HG03095 (cell line): ENCODE measurements around the gene PQBP1.

ENCODE experiments used
- ATAC-seq: cut with Tn5 transposase; IDR thresholded peaks from one replicate; pipeline ENCODE4 v1.9.1; 2021; ENCODE audit warnings: moderate library complexity; ENCODE audit not compliant: unreplicated experiment

PQBP1 gene

GRCh38 chrX:48901069-48901468, 3.3 kb downstream of the PQBP1 start:
- ATAC-seq = no peak

DNA sequence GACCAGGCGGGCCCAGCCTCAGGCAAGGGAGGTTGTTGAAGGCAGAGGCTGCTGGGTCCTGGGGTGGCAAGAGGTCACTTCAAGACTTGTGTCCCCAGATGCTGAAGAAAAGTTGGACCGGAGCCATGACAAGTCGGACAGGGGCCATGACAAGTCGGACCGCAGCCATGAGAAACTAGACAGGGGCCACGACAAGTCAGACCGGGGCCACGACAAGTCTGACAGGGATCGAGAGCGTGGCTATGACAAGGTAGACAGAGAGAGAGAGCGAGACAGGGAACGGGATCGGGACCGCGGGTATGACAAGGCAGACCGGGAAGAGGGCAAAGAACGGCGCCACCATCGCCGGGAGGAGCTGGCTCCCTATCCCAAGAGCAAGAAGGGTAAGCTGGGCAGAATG, 4.4 kb downstream of the PQBP1 start:
- no peak for ATAC-seq

DNA sequence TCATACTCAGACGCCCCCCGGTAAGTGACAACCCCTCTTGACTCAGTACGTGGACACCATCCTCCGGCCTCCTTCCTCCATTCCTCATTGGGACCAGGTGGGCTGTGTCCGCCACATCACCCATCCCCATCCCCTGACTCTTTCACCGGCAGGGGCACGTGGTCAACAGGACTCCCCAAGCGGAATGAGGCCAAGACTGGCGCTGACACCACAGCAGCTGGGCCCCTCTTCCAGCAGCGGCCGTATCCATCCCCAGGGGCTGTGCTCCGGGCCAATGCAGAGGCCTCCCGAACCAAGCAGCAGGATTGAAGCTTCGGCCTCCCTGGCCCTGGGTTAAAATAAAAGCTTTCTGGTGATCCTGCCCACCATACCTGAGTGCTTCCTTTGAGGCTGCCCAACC, 5.0 kb downstream of the PQBP1 start:
- ATAC-seq = no peak

GRCh38 chrX:48903290-48903689, 5.6 kb downstream of the PQBP1 start:
- no peak for ATAC-seq

- ATAC-seq = no peak
Measured at GRCh38 chrX:48904180-48904579, 6.5 kb downstream of the PQBP1 start.

DNA sequence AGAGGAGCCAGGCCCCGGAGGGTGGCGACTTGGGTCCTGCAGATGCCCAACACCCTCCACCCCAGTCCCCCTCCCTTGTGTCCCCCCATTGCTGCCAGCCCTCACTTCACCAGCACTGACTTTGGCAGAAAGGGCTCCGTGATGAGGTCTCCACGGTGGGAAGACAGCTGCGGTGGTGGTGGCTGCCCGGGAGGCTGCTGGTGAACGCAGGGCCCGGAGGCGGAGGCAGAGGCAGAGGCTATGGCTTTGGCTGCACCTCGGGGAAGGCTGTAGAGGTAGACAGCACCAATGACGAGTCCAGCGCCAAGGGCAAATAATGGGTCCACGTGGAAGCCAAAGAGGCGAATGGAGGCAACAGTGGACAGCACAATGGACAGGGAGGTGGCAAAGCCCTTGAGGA, 6.9 kb downstream of the PQBP1 start:
- ATAC-seq = no peak

DNA sequence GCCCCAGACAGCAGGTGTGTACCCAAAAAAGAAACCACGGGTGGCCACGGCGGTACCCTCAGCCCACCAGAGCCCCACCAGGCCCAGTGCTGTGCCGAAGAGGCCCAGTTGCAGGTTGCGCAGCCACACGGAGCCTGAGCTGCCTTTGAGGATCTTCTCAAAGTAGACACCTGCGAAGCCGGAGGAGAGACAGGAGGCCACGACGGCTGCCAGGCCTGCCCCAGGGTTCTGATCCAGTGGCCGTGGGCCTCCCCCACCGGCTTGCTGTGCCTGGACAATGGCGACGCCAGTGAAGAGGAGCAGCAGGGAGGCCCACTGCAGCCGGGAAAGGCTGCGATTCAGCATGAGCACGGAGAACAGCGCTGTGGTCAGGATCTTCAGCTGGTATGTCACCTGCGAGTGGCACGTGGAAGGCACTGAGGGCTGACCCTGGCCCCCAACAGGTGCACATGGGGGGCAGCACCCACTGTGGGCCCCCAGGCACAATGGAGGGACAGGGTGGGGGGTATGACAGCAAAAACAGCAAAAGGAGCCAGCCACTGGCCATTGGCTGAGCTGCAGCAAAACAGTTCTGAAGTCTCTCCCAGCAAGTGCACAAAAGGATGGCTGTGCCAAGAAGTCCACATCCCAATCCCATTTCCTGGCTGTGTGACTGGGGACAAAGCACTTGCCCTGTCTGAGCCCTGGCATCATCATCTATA, 7.5 kb downstream of the PQBP1 start:
- no peak for ATAC-seq

GRCh38 chrX:48908600-48908999, 10.9 kb downstream of the PQBP1 start:
- no peak for ATAC-seq

- ATAC-seq = no peak
Measured at GRCh38 chrX:48909703-48910294, 12.1 kb downstream of the PQBP1 start.

DNA sequence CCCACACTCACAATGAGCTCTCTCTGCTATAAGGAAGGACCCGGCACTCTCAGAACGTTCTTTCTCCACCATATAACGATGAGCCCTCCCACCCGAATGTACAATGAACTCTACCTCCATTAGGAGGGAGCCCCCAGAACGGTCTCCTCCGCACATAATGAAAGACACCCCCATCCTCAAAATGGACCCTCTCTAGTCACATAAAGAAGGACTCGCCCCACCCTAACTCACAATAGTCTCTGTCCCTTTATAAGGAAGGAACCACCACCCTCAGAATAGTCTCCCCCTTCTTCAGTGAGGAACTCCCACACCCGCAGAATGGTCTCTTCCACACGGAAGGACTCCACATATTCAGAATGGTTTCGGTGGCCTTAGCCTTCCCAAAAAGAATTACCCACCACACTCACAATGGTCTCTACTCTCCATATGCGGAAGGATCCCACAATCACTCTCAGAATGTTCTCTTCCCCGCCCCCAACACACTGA, 13.2 kb downstream of the PQBP1 start:
- no peak for ATAC-seq

GRCh38 chrX:48911412-48912182, 13.9 kb downstream of the PQBP1 start, which contains the start of gene SLC35A2:
TSS of gene SLC35A2 (minus strand) at chrX:48911646. CDS start at chrX:48911636, 10 bp downstream.
- peak; percentile 50 for ATAC-seq

DNA sequence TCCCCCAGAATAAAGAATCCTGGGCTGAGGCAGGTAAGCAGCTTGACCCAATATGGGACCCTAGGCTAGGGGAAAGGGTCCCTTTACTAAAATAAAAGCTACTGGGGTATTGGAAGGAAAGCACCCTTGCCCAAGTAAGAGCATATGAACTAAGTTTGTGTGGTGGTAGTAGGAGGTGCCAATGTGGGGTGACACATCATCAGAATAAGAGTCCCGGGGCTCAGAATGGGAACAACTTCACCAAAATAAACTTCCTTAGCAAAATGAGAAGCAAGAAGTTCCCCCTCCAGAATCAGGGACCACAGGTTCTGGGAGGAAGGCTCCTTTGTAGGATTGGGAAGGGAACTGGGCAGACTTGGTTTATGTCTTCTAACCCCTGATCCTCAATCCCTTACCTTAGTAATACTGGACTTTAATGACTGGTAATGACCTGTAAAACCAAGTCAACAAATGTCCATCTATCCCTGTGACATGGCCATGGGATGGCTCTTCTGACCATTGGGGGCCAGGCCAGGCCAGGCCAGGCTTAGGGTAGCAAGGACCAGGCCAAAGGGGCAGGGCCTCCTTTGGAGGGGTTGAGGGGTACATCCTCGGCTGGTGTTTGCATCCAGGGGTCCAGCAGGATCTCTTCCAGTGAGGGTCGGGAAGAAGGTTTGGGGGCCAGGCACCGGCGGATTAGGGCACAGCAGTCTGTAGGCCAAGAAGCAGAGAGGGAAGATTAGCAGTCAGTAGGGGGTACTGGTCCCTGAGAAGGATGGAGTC, 16.1 kb downstream of the PQBP1 start:
- ATAC-seq = no peak

GRCh38 chrX:48914593-48915493, 17.1 kb downstream of the PQBP1 start:
- ATAC-seq = no peak

GRCh38 chrX:48917139-48918001, 19.6 kb downstream of the PQBP1 start:
- no peak for ATAC-seq

- ATAC-seq = no peak
Measured at GRCh38 chrX:48918301-48918642, 20.5 kb downstream of the PQBP1 start.

- ATAC-seq = peak; percentile 77
Measured at GRCh38 chrX:48918643-48919340, 21.1 kb downstream of the PQBP1 start, which contains the start of gene PIM2. TSS of gene PIM2 (minus strand) at chrX:48919024. CDS start at chrX:48918834, 190 bp downstream.

GRCh38 chrX:48919360-48919841, 21.7 kb downstream of the PQBP1 start:
- peak; percentile 18 for ATAC-seq

GRCh38 chrX:48919947-48920717, 22.4 kb downstream of the PQBP1 start:
- no peak for ATAC-seq
